OCI-LY7 (cell line): Measurements from ENCODE around the gene CUL2.

Source experiments
- EZH2phosphoT487 ChIP-seq: fragments of 200-600 bp; sonication (generic); IDR thresholded peaks from 2 replicates; pipeline ENCODE4 v1.6.1; 2018; ENCODE audit warnings: low read depth, borderline replicate concordance, mild to moderate bottlenecking, mixed run types, antibody characterized with exemption, low read length, moderate library complexity, mixed read lengths
- TF ChIP-seq, protein P1 (sequence below): fragments of 200-600 bp; sonication (generic); conservative IDR thresholded peaks from 2 replicates; pipeline ENCODE4 v1.5.1; 2014; ENCODE audit warnings: mild to moderate bottlenecking, antibody characterized with exemption, low read length, moderate library complexity, mixed read lengths

DNA sequence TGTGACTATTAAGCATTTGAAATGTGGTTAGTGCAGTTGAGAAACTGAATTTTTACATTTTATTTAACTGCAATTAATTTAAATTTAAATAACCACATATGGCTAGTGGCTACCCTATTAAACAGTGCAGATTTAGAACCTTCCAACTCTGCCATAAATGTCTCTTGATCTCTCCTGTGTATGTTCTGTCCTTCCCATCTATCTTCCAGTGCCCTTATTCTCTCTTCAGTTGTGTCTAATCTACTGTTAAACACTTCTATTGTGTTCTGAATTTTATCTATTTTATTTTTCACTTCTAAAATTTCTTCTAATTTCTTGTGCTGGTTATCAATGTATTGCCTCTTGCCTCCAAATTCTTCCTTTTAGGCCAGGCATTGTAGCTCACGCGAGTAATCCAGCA, 105.0 kb downstream of the CUL2 start:
- TF ChIP-seq, protein P1, sequence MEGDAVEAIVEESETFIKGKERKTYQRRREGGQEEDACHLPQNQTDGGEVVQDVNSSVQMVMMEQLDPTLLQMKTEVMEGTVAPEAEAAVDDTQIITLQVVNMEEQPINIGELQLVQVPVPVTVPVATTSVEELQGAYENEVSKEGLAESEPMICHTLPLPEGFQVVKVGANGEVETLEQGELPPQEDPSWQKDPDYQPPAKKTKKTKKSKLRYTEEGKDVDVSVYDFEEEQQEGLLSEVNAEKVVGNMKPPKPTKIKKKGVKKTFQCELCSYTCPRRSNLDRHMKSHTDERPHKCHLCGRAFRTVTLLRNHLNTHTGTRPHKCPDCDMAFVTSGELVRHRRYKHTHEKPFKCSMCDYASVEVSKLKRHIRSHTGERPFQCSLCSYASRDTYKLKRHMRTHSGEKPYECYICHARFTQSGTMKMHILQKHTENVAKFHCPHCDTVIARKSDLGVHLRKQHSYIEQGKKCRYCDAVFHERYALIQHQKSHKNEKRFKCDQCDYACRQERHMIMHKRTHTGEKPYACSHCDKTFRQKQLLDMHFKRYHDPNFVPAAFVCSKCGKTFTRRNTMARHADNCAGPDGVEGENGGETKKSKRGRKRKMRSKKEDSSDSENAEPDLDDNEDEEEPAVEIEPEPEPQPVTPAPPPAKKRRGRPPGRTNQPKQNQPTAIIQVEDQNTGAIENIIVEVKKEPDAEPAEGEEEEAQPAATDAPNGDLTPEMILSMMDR = no peak
- no peak for TF ChIP-seq EZH2phosphoT487
